Mucosa of descending colon (tissue), 3 donors: ENCODE results near the gene FUT8. TPM values are rescaled to one million over a fixed set of nuclear protein-coding genes. Genes with fewer than 3 reads are reported as not detected.

Source experiments
- ATAC-seq: fragments of 200-7000 bp; cut with Tn5 transposase; one replicate; pipeline ENCODE4 v1.9.1; 2020; ENCODE audit warnings: mild to moderate bottlenecking, moderate library complexity
- DNase-seq, 3 donors: peaks; one replicate each; pipeline ENCODE4 v3.0.0-alpha.2; 2020
- H3K36me3 ChIP-seq: fragments of 200-600 bp; one replicate; pipeline ENCODE4 v1.8.0; 2021; ENCODE audit warnings: low read depth, mild to moderate bottlenecking
- H3K4me1 ChIP-seq: fragments of 200-600 bp; one replicate; pipeline ENCODE4 v1.8.0; 2021; ENCODE audit warnings: low read depth, mild to moderate bottlenecking
- H3K4me3 ChIP-seq: fragments of 200-600 bp; one replicate; pipeline ENCODE4 v1.8.0; 2021; ENCODE audit warnings: mild to moderate bottlenecking
- H3K9me3 ChIP-seq: fragments of 200-600 bp; one replicate; pipeline ENCODE4 v1.8.0; 2021; ENCODE audit warnings: mild to moderate bottlenecking
- CTCF ChIP-seq: fragments of 200-600 bp; IDR thresholded peaks from one replicate; pipeline ENCODE4 v1.8.0; 2022; ENCODE audit warnings: antibody characterized with exemption, mild to moderate bottlenecking
- intact Hi-C, 2 donors: fragments of 100-400 bp; cut with DNase I in 1 of 2; cut with micrococcal nuclease in 1 of 2; formaldehyde crosslinking; loops; one replicate each; pipeline versions ENCODE4 v1.11.0 to v1.11.1; 2022; cut with DNase I, micrococcal nuclease
- total RNA-seq, 3 donors: library from RNA; stranded (reverse); fragmentation: NEBNext Ultra II Directional in 2 of 3; extraction: Animal tissue kit (Norgen Biotek cat#: 25700) in 2 of 3; gene quantifications; one replicate each; pipeline versions ENCODE4 v1.2.1 to v1.2.4, GENCODE V29; 2021 to 2023
- donor health status: DM: no; HTN: no; CAD: no; lungs with moderate emphysema.
- donor health status: DM: no; HTN: no; CAD: no.
- donor health status: DM: no; HTN: yes; CAD: no.

Gene FUT8
- total RNA-seq, 3 donors from 2014 or later, result 24.7 to 38.1 (median 32.2) TPM

DNA sequence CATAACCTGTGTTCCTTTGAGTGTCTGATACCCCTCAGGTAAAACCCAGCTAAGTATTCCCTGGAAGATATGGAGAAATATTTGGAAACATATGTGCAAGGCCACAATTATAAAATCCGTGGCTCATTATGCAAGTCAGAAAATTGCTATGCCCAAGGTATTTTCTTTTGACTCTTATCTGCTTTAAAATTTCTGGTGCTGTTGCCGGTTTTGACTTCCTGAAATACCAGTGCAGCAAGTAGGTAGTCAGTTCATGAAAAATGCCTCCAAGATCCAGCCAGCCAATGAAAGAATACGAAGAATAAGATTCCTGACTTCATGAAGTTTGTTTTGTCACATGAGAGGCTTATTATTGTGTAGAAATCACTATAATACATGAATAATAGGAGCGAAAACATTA lies 20.2 kb upstream of the FUT8 start:
- no peak for TF ChIP-seq CTCF
- ATAC-seq (no peak), DNase-seq (no peak)
- Histone ChIP-seq H3K9me3 (peaks cover 20% of the 10 kb centered on the region), H3K36me3 (no peaks in the 10 kb centered on the region), H3K4me3 (no peak overlapping the region), H3K4me1 (no peaks in the 10 kb centered on the region)
- intact Hi-C loops, result no loop called here

DNA sequence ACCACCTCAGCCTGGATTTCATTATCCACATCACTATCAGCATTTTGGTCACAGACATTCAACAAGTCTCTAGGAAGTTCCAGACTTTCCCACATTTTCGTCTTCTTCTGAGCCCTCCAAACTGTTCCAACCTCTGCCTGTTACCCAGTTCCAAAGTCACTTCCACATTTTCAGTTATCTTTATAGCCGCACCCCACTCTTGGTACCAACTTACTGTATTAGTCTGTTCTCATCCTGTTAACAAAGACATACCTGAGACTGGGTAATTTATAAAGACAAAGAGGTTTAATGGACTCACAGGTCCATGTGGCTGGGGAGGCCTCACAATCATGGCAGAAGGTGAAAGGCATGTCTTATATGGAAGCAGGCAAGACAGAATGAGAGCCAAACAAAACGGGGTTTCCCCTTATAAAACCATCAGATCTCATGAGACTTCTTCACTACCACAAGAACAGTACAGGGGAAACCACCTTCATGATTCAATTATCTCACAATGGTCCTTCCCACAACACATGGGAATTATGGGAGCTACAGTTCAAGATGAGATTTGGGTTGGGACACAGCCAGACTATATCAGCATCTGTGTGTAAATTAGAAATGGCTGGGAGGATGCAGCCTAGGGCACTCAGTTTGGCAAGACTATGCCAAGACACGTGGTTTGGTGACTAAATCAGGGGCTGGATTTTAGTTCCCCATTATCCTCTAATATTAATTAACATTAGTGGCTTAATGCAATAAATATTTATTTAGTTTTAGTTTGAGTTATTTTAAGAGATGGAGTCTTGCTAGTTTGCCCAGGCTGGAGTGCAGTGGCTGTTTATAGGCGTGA lies 16.2 kb upstream of the FUT8 start:
- Histone ChIP-seq H3K4me3 (no peak overlapping the region), H3K9me3 (peaks cover 20% of the 10 kb centered on the region), H3K36me3 (no peaks in the 10 kb centered on the region), H3K4me1 (no peaks in the 10 kb centered on the region)
- DNase-seq (no peak), ATAC-seq (no peak)
- TF ChIP-seq CTCF, result no peak
- intact Hi-C loops, result no loop called here

- ATAC-seq (no peak), DNase-seq (no peak)
- TF ChIP-seq CTCF, result no peak
- Histone ChIP-seq H3K9me3 (no peaks in the 10 kb centered on the region), H3K4me1 (no peaks in the 10 kb centered on the region), H3K4me3 (no peak overlapping the region), H3K36me3 (no peaks in the 10 kb centered on the region)
- intact Hi-C loops, result loop anchor here in 1 of 2 donors (10.0 kb wide), 1 partner anchor 238 kb away; no protein-coding TSS in a partner anchor
These were observed 9.3 kb upstream of the FUT8 start for GRCh38 chr14:65403231-65403630.

DNA sequence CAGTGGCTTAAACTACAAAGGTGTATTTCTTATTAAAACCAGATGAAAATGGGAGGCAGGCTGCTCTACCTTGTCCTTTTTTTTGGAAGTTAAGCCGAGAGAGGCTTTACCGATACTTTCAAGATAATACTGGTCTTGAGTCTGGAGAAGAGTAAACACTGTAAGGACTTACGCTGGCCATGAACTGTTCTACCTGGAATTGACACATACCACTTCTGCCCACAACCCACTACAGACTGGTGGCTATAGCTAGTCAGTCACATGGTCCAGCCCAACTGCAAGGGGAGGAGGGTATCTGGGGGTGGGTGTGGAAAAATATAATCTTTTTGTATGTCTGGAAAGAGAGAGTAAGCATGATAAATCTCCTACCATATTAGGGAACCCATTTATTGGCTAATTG lies 4.4 kb upstream of the FUT8 start:
- Histone ChIP-seq H3K36me3 (no peaks in the 10 kb centered on the region), H3K4me3 (no peak overlapping the region), H3K4me1 (no peaks in the 10 kb centered on the region), H3K9me3 (no peaks in the 10 kb centered on the region)
- intact Hi-C loops, result loop anchor here in 1 of 2 donors (10.0 kb wide), 1 partner anchor 243 kb away; no protein-coding TSS in a partner anchor
- DNase-seq, result no peak
- TF ChIP-seq CTCF, result no peak
- ATAC-seq, result no peak

- no peaks in the 10 kb centered on the region for H3K36me3 ChIP-seq
- no peak for ATAC-seq
- intact Hi-C loops, result loop anchor here (10.0 kb wide), 2 partner anchors 186 to 414 kb away; no protein-coding TSS in a partner anchor
These were observed 1.9 kb upstream of the FUT8 start for GRCh38 chr14:65410640-65411039.

More at GRCh38 chr14:65410640-65411039, 1.9 kb upstream of the FUT8 start:
- no peak overlapping the region for H3K4me3 ChIP-seq
- peaks cover 4% of the 10 kb centered on the region for H3K4me1 ChIP-seq
- no peaks in the 10 kb centered on the region for H3K9me3 ChIP-seq
- no peak for TF ChIP-seq CTCF
- DNase-seq, result no peak
